HCT116 (cell line): Measurements from ENCODE around the gene SPOP. TPM values are rescaled to one million over a fixed set of nuclear protein-coding genes. Genes with fewer than 3 reads are reported as not detected.

Experiments used
- ATAC-seq: fragments of 200-7000 bp; cut with Tn5 transposase; 2 replicates; pipeline ENCODE4 v1.9.1; 2020; ENCODE audit warnings: mild to moderate bottlenecking, moderate library complexity
- BruUV-seq: library from RNA; stranded (reverse); fragments of 400-500 nt; replicated peaks from 2 replicates; lab custom pipeline; 2021; lab: Mats Ljungman, UMichigan
- CTCF ChIA-PET: fragments of 300-600 bp; sonication (Branson Sonifier 250); formaldehyde crosslinking; loops from one replicate; lab custom pipeline; 2021; ENCODE audit warnings: antibody characterized with exemption; lab: Charles Lee
- POLR2A ChIA-PET: fragments of 300-600, 350-600 bp; sonication (Branson Sonifier 250); formaldehyde crosslinking; loops from one replicate; lab custom pipeline; 2021; ENCODE audit warnings: antibody characterized with exemption; lab: Charles Lee
- RAD21 ChIA-PET, 2 experiments: fragments of 300-600 bp; sonication (Branson Sonifier 250); formaldehyde crosslinking; loops; one replicate each; lab custom pipeline; 2023; ENCODE audit warnings: low total read pairs in 2 of 2; ENCODE audit not compliant: uncharacterized antibody in 2 of 2, unreplicated experiment in 2 of 2, low non-redundant PET in 1 of 2; lab: Charles Lee
- DNase-seq: peaks from one replicate; pipeline ENCODE4 v3.0.0-alpha.2; 2010; ENCODE audit warnings: low read depth, low spot score
- H2AFZ ChIP-seq: fragments of 200-600 bp; shearing (Covaris generic), sonication (generic); 2 replicates; pipeline ENCODE4 v1.6.1; 2017; ENCODE audit warnings: low read depth, mixed run types, mixed read lengths, antibody characterized with exemption, low read length; ENCODE audit not compliant: poor library complexity, severe bottlenecking
- H3K27ac ChIP-seq: 2 replicates; pipeline ENCODE4 v1.5.1; 2012; ENCODE audit warnings: low read depth, low read length
- H3K27me3 ChIP-seq: fragments of 200-600 bp; sonication (generic); 2 replicates; pipeline ENCODE4 v1.6.1; 2016; ENCODE audit warnings: mixed run types, low read length, mixed read lengths; ENCODE audit not compliant: insufficient read depth
- H3K36me3 ChIP-seq, 2 experiments: fragments of 200-500 bp in 1 of 2; fragments of 200-600 bp in 1 of 2; sonication (Bioruptor generic) in 1 of 2; sonication (generic) in 1 of 2; 2 replicates each; pipeline versions ENCODE4 v1.5.1 to v1.6.1; 2014 to 2016; ENCODE audit warnings: low read length in 2 of 2, inconsistent platforms in 1 of 2, mixed read lengths in 1 of 2, mixed run types in 1 of 2; ENCODE audit not compliant: insufficient read depth in 2 of 2, control insufficient read depth in 1 of 2
- H3K4me1 ChIP-seq, 2 experiments: fragments of 200-600 bp in 1 of 2; sonication (generic) in 1 of 2; 2 replicates each; pipeline versions ENCODE4 v1.5.1 to v1.6.1; 2012 to 2017; ENCODE audit warnings: low read length in 2 of 2, inconsistent platforms in 1 of 2, mild to moderate bottlenecking in 1 of 2, mixed read lengths in 1 of 2, mixed run types in 1 of 2, moderate library complexity in 1 of 2; ENCODE audit not compliant: insufficient read depth in 2 of 2, control insufficient read depth in 1 of 2
- H3K4me2 ChIP-seq: fragments of 200-600 bp; sonication (generic); 2 replicates; pipeline ENCODE4 v1.6.1; 2017; ENCODE audit warnings: mixed run types, low read length, mixed read lengths
- H3K4me3 ChIP-seq, 2 experiments: fragments of 200-600 bp in 1 of 2; sonication (generic) in 1 of 2; replicated peaks in 1 of 2; 2 replicates each; pipeline ENCODE4 v1.5.1; 2011 to 2016; ENCODE audit warnings: low read length in 2 of 2, control low read depth in 1 of 2, low read depth in 1 of 2, mild to moderate bottlenecking in 1 of 2, mixed read lengths in 1 of 2, mixed run types in 1 of 2
- H3K79me2 ChIP-seq: fragments of 200-600 bp; sonication (generic); 2 replicates; pipeline ENCODE4 v1.6.1; 2017; ENCODE audit warnings: mild to moderate bottlenecking, mixed run types, low read length, moderate library complexity, mixed read lengths; ENCODE audit not compliant: insufficient read depth
- H3K9ac ChIP-seq: fragments of 200-600 bp; sonication (generic); 2 replicates; pipeline ENCODE4 v1.6.1; 2016; ENCODE audit warnings: low read length, mixed read lengths
- H3K9me2 ChIP-seq: fragments of 200-600 bp; sonication (generic), shearing (Covaris generic); 2 replicates; pipeline ENCODE4 v1.6.1; 2017; ENCODE audit warnings: mixed run types, mild to moderate bottlenecking, moderate library complexity; ENCODE audit not compliant: insufficient read depth
- H3K9me3 ChIP-seq, 2 experiments: fragments of 200-500 bp in 1 of 2; fragments of 200-600 bp in 1 of 2; sonication (Bioruptor generic) in 1 of 2; sonication (generic) in 1 of 2; 2 replicates each; pipeline ENCODE4 v1.6.1; 2014 to 2017; ENCODE audit warnings: low read length in 2 of 2, mixed read lengths in 2 of 2, inconsistent platforms in 1 of 2, low read depth in 1 of 2, mild to moderate bottlenecking in 1 of 2, mixed run types in 1 of 2, moderate library complexity in 1 of 2; ENCODE audit not compliant: control insufficient read depth in 1 of 2, insufficient read depth in 1 of 2
- H4K20me1 ChIP-seq: fragments of 200-600 bp; sonication (generic), shearing (Covaris generic); 2 replicates; pipeline ENCODE4 v1.6.1; 2017; ENCODE audit warnings: mixed run types, mild to moderate bottlenecking, moderate library complexity; ENCODE audit not compliant: insufficient read depth
- CTCF ChIP-seq, 3 experiments: fragments of 200-600 bp in 1 of 3; sonication (generic) in 1 of 3; IDR thresholded peaks in 2 of 3; conservative IDR thresholded peaks in 1 of 3; 2 replicates each; pipeline ENCODE4 v1.5.1; 2012 to 2017; ENCODE audit warnings: low read depth in 2 of 3, low read length in 2 of 3, antibody characterized with exemption in 1 of 3, borderline replicate concordance in 1 of 3, control low read depth in 1 of 3, mild to moderate bottlenecking in 1 of 3, mixed read lengths in 1 of 3, mixed run types in 1 of 3, moderate library complexity in 1 of 3; ENCODE audit not compliant: insufficient read depth in 1 of 3
- EZH2phosphoT487 ChIP-seq: fragments of 200-600 bp; IDR thresholded peaks from 2 replicates; pipeline ENCODE4 v1.6.1; 2018; ENCODE audit warnings: antibody characterized with exemption, borderline replicate concordance
- REST ChIP-seq: IDR thresholded peaks from 2 replicates; pipeline ENCODE4 v1.6.1; 2012; ENCODE audit warnings: low read depth
- intact Hi-C: fragments of 100-400 bp; cut with micrococcal nuclease; formaldehyde crosslinking; loops from 2 replicates; pipeline ENCODE4 v1.10.0; 2022
- total RNA-seq: library from RNA; stranded (reverse); gene quantifications from one replicate; pipeline ENCODE4 v1.2.1, GENCODE V29; 2021; ENCODE audit not compliant: unreplicated experiment

SPOP gene
- total RNA-seq, 1 experiment from 2014 or later = 85.1 TPM

GRCh38 chr17:49603720-49604119, 74.2 kb downstream of the SPOP start:
- CTCF ChIA-PET = no interaction called here
- Histone ChIP-seq H3K4me3 (no peak overlapping the region), H3K27ac (no peak overlapping the region), H3K79me2 (no peaks in the 10 kb centered on the region), H3K9ac (no peak overlapping the region), H3K4me1 (no peaks in the 10 kb centered on the region), H3K27me3 (no peaks in the 10 kb centered on the region), H3K9me2 (no peaks in the 10 kb centered on the region), H4K20me1 (no peaks in the 10 kb centered on the region), H3K4me2 (no peak overlapping the region), H3K9me3 (no peaks in the 10 kb centered on the region), H3K36me3 (peaks cover 27 to 51% of the 10 kb centered on the region in 2 experiments), H2AFZ (no peak overlapping the region)
- TF ChIP-seq REST = no peak
- no peak for TF ChIP-seq EZH2phosphoT487
- TF ChIP-seq CTCF (IDR thresholded peaks at IDR 0.05 in 2 of 3, conservative IDR thresholded peaks at IDR 0.05 in 1 of 3; ENCODE audit: borderline replicate concordance in 1 of 3, insufficient read depth in 1 of 3, low read depth in 2 of 3, low read length in 2 of 3) = peak in 1 of 3 experiments; percentile 23; a peak in 1 of 6 replicates
- RAD21 ChIA-PET = no interaction called here
- POLR2A ChIA-PET = no interaction called here
- intact Hi-C loops = no loop called here
- DNase-seq (no peak), ATAC-seq (peak; percentile 42; the same call in 1 of the 2 replicates)
- no TSS peak for BruUV-seq
